GM21825 (cell line): Measurements from ENCODE around the gene OXCT2.
"Not testable (repeated sequence)": the region's sequence is repeated elsewhere in the genome, so short reads cannot be mapped to it uniquely, and the experiment has no call there.

Experiments
- ATAC-seq: cut with Tn5 transposase; IDR thresholded peaks from one replicate; pipeline ENCODE4 v1.9.1; 2021; ENCODE audit warnings: mild to moderate bottlenecking, moderate library complexity; ENCODE audit not compliant: unreplicated experiment

Gene OXCT2

DNA sequence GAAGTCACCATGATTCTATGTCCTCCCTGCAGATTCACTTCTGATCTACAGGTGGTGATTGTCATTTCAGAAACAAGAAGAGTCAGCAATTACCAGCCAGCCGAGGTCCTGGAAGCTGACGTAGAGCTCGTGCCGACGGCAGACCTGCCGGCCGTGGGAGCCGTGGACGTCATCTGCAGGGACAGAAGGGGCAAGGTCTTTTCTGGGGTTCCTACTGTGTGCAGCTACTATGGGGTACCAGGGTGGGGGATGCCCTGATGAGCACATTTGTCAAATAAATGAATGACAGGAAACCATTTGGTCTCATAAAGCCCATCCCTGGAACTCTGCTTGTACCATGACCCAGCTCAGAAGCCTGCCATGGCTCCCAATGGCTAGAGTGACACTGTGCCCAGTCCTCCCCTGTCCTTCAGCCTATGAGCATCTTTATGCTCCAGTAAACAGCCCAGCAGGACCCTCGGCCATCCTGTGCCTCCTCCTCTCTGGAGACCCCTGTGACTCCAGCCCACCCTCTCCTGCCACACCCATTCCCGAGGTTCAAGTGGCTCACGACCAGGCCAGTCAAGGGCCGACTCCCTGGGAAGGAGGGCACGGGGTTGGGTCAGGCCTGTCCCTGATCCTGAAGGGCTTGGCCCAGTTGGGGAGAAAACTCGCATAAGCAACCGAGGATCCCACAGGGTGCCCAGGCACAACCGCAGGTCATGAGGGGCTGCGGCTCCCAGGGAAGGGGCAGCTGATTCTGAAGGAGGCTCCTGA lies 7.4 kb downstream of the OXCT2 start:
- not testable (repeated sequence) for ATAC-seq

DNA sequence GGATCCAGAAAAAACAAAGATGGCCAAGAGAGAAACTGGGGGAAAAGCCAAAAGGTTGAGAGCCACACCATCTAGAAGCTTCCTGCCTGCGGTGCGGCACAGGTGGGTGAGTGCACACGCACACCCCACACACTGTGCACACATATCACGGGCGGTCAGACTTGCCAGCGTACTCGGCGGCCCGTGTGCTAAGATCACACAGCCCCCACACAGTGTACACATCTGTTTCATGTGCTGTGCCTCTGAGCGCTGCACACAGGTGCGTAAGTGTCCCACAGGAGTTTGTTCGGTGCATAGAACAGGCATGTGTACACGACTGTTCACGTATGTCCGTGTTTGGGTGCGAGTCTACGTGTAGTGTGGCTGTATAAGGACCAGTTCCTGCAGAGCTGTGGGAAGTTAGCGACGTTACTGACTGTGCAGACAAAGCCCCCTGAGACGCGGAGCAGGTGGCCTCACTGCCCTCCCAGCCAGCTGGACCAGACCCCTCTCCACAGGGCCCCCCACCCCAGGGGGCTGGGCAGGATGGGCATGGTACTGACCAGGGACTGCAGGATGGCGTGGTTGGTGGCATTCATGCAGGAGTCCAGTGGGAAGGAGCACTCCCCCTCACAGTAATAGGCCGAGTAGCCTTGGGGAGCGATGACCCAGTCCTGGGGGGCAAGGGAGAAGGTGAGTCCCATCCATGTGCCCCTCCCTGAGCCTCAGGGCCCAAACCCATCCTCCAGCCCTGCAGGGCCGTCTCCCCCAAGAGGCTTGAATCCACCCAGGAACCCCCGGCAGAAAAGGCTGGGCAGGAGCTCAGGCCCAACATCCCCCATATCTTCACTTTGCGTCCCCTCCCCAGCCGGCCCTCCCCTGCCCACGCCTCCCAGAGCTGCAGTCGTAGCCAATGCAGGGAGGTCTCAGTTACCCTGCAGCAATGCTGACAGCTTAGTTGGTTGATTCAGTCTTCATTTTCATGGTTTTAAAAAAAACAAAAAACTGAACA lies 8.3 kb downstream of the OXCT2 start:
- no peak for ATAC-seq

DNA sequence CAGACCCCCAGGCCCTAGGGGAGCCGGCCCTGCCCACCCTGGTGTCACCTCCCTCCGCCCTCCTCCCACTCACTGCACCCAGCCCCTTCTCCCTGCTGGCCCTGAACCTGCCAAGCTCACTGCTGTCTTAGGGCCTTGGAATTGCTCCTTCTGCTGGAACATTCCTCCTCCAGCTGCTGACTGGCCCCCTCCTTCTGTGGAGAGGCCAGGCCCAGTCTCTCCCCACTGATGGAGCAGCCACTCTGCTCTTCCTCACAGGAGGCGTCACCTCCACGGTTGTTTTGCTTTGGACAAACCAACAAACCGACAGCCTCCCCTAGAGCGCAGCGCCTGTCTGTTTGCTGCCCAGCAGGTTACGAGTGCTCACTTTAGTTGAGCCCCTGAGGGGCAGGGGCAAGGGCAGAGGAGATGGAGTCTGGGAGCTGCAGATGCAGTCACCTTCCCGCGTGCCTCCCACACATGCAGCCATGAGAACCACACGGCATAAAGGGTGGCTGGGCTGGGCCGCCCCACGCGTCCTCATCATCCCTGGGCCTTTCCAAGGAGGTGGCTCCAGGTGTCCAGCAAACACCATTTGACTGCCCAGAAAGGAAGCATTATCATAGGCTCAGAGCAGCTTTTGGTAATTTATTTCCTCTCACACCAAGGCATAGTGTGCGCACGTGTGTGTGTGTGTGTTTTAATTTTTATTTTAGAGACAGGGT lies 9.4 kb downstream of the OXCT2 start:
- ATAC-seq: no peak

DNA sequence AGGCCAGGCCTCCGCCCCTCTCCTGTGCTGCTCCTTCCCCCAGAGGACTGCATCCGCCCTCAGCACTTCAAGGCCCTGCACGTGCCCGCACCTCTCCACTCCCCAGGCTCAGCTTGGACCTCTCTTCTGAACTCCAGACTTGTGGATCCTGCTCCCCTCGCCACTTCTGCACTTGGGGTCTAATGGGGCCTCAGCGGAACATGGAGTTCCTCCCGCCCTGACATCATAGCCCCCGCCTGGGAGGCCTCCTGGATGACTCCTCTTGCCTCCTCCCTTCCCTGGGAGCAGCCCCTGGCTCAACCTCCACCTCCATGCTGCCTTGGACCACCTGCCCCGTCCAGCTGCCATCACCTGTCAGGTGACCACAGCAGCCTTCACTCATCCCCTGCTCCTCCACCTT lies 10.1 kb downstream of the OXCT2 start:
- ATAC-seq: no peak

DNA sequence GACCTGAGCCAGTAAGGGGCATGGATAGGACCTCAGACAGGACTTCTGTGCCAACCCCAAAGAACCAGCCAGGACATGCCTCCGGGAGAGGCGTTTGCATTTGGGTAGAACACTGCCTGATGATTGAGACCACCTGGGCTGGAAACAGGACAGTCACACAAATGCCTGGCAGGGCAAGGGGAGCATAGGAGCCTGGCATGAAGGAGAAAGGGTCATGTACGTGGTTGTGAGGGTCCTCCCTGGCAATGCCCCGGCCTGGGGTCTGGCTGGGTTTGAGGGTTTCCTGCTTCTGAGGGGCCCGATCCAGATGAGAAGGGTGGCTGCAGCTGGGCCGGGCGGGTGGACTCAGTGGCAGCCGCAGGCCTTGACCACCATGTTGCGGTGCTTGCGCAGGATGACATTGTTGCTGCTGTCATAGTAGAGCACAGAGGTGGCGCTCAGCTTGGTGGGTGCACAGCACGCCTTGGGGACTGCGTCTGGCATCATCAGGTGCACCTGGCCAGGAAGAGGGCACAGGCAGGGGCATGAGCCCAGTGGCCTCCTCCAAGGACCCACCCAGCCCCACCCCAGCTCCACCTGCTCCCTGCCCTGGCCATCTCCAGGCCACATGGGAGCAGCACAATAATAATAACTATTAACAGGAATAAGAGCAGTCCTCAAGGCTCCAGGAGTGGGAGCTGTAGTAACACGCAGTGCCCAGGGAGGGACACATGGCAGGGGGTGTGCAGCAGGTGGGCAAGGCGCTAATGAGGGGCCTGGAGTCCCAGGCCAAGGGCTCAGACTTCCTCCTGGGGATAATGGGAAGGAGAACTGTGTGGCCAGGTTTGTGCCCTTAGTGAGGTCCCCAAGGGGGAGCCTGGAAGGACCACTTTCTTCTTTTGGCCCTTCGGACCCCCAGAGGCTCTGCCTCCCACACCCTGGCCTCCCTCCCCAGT lies 10.8 kb downstream of the OXCT2 start:
- no peak for ATAC-seq

DNA sequence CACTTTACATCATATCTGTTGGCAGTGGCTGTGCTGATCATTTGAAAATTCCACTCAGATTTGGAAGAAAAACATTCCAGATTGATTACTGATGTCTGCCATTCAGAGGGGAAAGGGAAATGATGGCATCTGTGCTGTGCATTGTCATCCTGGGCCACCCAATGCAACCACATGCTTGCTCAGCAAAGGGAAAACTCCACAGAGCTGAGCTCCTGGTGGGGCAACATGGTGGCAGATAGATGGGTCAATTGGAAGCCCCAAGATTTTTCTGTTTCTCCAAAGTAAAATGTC lies 11.8 kb downstream of the OXCT2 start:
- no peak for ATAC-seq

DNA sequence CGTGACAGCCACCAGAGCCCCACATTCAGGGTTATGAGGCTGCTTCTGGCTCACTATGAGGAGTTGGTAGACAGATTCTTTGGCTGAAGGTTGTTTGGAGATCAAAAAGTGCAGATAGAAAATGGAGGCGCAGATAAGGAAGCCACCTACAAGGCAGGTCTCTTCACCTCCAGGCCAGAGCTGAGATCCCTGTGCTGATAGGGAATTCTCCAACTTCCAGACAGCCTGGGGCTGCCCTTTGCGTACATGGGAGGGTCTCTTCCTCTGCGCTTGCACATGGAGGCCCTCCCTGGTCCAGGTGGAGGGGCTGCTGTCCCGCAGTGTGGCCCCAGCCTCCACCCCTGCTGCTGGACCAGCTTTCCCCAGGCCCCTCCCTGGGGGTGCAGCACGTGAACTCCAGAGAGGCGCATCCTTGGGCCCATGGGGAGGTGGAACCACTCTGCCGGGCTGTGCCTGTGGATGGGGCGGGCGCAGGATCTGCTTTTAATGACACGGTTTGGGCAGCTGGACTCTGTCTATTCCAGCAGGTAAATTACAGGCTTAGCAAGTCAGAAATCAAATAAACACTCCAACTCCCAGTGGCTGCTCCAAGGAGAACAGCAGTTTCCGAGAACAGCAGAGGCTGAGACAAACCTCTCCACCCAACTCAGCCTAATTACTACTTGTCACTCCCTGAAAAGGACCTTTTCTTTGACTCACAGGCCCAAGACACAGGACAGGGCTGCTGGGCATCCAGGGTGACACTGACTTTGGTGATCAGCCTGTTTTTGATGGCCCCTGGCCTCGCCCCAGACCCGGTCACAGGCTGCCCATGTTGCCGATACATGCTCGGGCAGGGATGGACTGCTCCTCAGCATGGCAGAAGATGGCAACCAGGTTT lies 12.4 kb downstream of the OXCT2 start:
- no peak for ATAC-seq

DNA sequence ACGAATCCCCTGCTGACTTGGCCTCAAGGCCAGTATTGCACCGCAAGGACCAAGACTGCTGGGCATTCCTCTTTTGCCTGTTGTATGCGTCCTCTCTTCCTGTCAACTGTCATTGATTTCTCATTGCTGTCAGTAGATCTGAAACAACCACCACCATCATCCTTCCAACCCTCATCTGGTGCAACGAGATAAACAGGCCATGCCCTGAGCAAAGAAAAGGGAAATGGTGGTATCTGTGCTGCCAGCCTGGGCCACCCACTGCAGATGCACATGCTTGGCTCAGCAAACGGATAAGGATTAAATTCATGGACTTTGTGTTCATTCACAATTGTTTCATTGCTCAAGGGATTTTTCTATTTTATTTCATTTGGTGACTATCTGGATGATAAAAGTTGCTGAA lies 13.6 kb downstream of the OXCT2 start:
- ATAC-seq: no peak

DNA sequence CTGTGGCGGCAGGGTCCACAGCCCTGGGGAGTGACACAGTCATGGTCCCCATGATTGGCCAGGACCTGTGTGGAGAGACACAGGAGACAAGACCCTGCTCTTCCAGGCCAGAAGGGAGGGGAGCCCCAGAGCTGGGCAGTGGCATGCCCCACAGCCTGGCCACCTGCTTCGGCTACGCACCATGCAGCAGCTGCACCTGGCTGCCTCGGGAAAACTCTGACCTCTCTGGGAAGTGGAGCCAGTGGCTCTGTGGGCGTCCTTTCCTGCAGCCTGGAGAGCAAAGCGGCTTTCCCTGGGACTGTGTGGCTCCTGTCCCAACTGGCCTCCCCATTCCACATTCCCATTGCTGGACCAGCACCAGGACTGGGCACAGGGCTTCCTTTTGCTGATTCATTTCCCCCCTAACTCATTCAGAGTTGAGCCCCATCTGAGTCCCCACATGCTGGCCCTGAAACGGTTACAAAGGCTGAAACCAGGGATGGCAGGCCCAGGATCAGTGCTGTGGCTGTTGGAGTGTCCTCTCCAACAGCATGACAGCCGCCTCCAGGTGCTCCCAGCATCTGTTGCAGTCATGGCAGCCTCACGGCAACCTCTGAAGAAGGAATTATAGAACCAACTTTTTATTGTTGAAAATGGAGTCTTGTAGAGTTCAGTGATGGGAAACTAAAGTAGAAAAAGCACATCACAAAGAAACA lies 15.0 kb downstream of the OXCT2 start:
- ATAC-seq: no peak

DNA sequence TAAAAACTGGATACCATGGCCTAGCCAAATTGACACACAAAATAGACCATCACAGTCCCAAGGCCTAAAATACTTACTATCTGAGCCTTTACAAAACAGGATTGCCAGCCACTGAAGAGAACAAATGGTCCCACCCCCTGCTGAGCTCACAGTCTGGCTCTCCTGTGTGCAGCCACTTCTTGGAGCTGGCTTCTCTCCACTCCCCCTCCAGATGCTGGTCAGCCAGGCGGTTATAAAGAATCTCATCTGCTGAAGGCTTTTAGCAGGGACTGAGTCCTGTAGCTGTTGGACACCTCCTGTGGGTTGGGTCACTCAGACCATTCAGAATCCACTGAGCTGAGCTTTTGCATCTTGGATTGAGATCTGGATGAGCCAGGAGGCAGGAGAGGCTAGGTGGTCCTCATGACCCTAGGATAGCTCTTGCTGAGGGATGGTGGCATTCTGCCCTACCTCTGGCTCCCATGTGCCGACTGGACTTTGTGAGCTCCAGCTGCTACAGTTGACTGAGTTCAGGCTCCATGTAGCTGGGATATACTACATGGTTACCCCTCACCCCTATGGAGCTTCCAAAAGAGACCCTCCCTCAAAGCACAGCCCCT lies 16.1 kb downstream of the OXCT2 start:
- ATAC-seq: no peak

DNA sequence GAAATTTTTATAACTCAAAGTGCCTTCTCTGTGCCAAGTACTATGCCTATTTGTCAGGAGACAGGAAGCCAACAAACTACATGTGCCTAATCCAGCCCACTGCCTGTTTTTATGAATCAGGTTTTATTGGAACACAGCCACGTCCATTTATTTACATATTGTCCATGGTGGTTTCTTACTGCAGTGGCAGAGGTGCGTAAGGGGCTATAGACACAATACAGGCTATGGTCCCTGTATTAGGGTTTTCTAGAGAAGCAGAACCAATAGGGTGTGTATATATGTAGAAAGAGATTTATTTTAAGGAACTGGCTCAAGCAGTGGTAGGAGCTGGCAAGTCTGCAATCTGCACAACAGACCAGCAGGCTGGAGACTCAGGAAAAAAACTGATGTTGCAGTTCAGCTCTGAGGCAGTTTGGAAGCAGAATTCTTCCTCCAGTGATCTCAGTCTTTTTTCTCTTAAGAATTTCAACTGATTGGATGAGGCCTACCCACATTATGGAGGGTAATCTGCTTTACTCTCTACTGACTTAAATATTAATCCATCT lies 17.1 kb downstream of the OXCT2 start:
- ATAC-seq: no peak

DNA sequence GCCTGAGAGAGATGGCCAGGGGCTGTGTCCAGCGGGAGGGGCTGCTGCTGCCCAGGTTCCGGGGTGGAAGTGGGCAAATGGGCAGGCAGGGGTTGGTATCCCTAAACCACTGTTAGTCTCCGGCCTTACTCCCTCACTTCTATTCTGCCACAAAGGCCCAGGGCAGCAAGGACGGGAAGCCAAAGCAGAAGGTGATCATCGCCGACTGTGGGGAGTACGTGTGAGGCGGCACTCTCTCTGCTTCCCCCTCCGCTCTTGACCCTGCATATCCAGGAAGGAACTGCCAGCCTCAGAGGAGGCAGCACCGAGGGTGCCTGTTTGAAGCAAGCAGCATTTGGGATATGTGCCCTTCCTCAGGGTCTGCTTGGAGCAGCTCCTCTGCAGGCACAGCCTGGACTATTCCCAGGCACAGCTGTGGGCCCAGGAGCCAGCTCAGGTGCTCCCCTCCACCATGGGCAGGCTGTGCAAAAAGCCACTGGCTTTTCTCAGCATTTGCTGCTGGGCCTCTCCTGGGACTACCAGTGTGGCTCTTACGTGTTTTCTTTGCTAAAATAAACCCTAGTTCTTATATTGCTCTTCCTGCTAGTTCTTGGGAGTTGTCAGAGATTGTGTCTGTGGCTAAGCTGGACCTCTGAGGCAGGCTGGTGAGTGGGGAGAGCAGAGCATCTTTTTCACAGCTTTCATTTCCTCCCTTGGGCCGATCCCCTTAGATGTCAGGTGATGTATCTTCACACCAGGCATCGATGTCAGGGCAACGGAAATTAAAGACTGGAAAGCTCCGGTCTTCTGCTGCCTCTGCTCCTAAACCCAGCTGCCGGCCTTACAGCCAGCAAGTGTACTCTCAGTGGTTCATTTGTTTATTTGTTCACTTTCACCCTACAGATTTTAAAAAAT lies 17.8 kb downstream of the OXCT2 start:
- ATAC-seq: no peak

DNA sequence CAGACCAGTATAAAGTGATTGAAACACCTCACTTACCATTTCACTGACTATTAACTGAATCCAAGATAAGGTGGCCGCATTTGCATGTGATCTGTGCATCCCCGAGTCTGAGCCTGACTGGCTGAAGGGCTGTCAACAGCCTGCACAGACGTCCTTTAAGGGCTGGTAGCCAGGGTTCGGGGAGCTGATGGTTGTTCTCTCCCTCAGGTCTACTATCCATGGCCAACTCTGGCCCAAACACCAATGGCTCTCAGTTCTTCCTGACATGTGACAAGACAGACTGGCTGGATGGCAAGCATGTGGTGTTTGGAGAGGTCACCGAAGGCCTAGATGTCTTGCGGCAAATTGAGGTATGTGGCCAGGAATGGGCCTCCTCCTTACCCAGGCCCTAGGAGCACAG lies 18.4 kb downstream of the OXCT2 start:
- ATAC-seq: no peak

DNA sequence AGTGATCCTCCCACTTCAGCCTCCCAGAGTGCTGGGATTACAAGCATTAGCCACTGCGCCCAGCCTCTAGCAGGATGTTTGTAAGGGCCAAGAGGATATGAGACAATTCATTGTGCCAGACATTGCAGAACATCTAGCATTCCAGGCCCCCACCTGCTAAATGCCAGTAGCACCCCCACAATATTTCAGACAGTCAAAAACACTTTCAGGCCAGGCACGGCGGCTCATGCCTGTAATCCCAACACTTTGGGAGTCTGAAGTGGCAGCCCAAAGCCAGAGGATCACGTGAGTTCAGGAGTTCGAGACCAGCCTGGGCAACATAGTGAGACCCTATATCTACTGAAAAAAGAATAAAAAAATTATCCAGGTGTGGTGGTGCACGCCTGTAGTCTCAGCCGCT lies 19.6 kb downstream of the OXCT2 start:
- no peak for ATAC-seq

DNA sequence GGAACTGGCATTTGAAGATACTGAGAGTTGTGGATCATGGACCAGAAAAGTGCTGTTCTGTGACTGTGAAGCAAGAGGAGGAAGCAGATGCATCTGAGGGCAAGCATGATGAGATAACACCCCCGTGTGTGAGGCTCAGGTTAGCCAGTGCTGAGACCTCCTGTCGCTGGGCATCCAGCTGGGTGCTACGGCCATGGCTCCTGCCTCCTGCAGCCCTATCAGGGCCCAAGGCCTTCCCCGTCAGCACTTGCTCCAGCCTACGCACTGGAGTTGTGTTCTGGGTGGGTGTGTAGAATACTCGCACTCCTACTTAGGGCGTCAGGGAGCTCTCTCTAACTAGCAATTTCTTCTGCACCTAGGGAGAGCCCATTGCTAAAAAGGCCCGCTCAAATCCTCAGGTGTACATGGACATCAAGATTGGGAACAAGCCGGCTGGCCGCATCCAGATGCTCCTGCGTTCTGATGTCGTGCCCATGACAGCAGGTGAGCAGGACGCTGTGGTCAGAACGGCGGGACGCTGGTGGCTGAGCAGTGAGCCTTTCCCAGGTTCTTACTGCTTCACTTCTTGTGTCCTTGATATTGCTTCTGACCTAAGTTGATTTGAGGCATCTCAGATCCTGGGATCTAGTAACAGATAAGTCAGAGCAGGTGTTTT lies 26.0 kb downstream of the OXCT2 start:
- no peak for ATAC-seq

DNA sequence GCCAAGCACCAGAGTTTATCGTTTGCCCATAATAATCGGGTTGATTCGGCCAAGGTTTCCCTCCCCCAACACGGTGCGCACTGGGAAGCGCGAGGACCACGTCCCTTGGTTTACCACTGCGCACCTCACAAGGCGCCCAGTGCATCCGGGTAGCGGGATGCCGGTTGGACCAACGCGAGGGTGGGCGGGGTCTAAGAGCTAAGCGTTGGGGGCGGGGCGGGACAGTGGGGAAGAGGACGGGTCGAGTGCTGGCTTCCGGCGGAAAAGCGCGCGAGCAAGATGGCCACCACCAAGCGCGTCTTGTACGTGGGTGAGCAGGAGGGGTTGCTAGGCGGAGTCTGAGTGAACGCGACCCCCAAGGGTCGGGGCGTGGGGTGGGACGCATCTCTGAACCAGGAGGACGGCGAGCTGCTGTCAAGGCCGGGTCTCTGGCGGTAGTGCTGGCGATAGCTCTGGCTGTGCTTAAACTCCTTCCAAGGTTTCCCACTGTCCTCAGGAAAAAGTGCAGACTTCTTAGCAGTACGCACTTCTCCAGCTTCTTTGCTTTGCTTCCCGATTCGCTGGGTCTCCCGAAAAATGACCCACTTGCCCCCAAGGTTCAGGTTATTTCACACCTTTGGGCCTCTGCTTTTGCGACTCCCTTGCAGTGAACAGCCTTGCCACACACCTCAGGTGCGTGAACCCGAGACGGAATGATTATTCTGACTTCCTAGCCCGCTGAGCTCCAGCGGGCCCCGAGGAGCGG lies 32.4 kb downstream of the OXCT2 start, which contains the start of gene PPIE:
Gene PPIE (plus strand): TSS at position 261 of the 745 bp plus-strand sequence. CDS start 19 bp downstream, at position 280.
- ATAC-seq: peak; percentile 80
